ENCODE data around the gene EEFSEC. TPM values are rescaled to one million over a fixed set of nuclear protein-coding genes. Genes with fewer than 3 reads are reported as not detected.

The EEFSEC gene
- total and polyA plus RNA-seq, 2 of the 8 experiments (the other 6 are each of a cell fraction or from before 2014, with no cell fraction given) = 13.1 to 19.8 TPM

DNA sequence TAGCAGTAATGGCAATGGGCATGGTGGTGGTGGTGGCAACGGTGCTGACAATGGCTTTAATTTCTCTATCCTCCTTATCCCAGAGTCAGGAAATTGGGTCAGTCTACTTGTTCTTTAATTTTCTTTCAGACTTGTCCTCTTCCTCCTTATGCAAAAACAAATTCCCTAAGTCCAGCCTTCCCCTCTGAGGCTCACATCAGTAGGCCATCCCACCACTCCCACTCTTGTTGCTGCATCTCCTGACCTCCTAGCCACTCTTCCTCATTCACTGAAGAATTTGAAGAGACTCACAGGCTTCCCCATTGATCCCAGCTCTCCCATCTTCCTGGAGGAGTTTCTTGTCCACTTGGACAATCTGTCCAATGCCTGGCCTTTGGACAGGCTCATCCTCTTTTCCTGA lies 293.5 kb downstream of the EEFSEC start (continued):
- TF ChIP-seq PHF8 (conservative IDR thresholded peaks at IDR 0.05; ENCODE audit: low read depth, low read length) (no peak), POLR2AphosphoS5 (IDR thresholded peaks at IDR 0.05; ENCODE audit: low read depth, low read length) (no peak), KDM5A (IDR thresholded peaks at IDR 0.05; ENCODE audit: low read length) (no peak)
